ENCODE results near the gene FADS3. TPM values are rescaled to one million over a fixed set of nuclear protein-coding genes. Genes with fewer than 3 reads are reported as not detected.

FADS3 gene
- total RNA-seq, 2 experiments from 2014 or later, result 3.8 to 4.5 TPM

- ChIA-PET CTCF (no interaction called here), POLR2A (interaction anchor here (0.7 to 1.2 kb wide), 2 partner anchors 20 to 43 kb away, joined by 3 to 5 read pairs; no protein-coding TSS in a partner anchor)
- Mint-ChIP-seq H3K4me1 (ENCODE audit: low read depth) (peaks cover 5% of the 10 kb centered on the region), H3K4me3 (no peak overlapping the region), H3K27me3 (ENCODE audit: low read depth) (no peaks in the 10 kb centered on the region), H3K36me3 (ENCODE audit: low read depth) (peaks cover 74% of the 10 kb centered on the region), H3K9me3 (ENCODE audit: insufficient read depth) (no peaks in the 10 kb centered on the region), H3K27ac (no peak overlapping the region)
- ATAC-seq (no peak), DNase-seq (no peak)
Measured at GRCh38 chr11:61848631-61849030, 42.7 kb downstream of the FADS3 start.

- ChIA-PET CTCF (interaction anchor here (0.8 kb wide), 1 partner anchor 51 kb away, joined by 5 read pairs; no protein-coding TSS in a partner anchor), POLR2A (interaction anchor here (0.7 kb wide), 1 partner anchor 43 kb away, joined by 3 read pairs; no protein-coding TSS in a partner anchor)
- Mint-ChIP-seq H3K27ac (peak overlapping the region; percentile 49), H3K36me3 (ENCODE audit: low read depth) (peaks cover 78% of the 10 kb centered on the region), H3K9me3 (ENCODE audit: insufficient read depth) (no peaks in the 10 kb centered on the region), H3K4me3 (no peak overlapping the region), H3K4me1 (ENCODE audit: low read depth) (peaks cover 5% of the 10 kb centered on the region), H3K27me3 (ENCODE audit: low read depth) (no peaks in the 10 kb centered on the region)
- ATAC-seq (no peak), DNase-seq (no peak)
Measured at GRCh38 chr11:61847914-61848581, 43.3 kb downstream of the FADS3 start.

GRCh38 chr11:61846362-61847020, 44.9 kb downstream of the FADS3 start:
- Mint-ChIP-seq H3K4me3 (no peak overlapping the region), H3K4me1 (ENCODE audit: low read depth) (peaks cover 7% of the 10 kb centered on the region), H3K9me3 (ENCODE audit: insufficient read depth) (no peaks in the 10 kb centered on the region), H3K27me3 (ENCODE audit: low read depth) (no peaks in the 10 kb centered on the region), H3K36me3 (ENCODE audit: low read depth) (peaks cover 80% of the 10 kb centered on the region), H3K27ac (peak overlapping the region; percentile 12)
- CTCF ChIA-PET, result interaction anchor here (2.5 kb wide), 1 partner anchor 50 kb away, joined by 9 read pairs; no protein-coding TSS in a partner anchor
- DNase-seq, result no peak
- no peak for ATAC-seq
- POLR2A ChIA-PET, result no interaction called here

GRCh38 chr11:61844909-61845565, 46.3 kb downstream of the FADS3 start:
- Mint-ChIP-seq H3K9me3 (ENCODE audit: insufficient read depth) (no peaks in the 10 kb centered on the region), H3K4me1 (ENCODE audit: low read depth) (peaks cover 8% of the 10 kb centered on the region), H3K27ac (no peak overlapping the region), H3K27me3 (ENCODE audit: low read depth) (no peaks in the 10 kb centered on the region), H3K36me3 (ENCODE audit: low read depth) (peaks cover 82% of the 10 kb centered on the region), H3K4me3 (no peak overlapping the region)
- POLR2A ChIA-PET, result interaction anchor here (0.6 kb wide), 1 partner anchor 50 kb away, joined by 3 read pairs; no protein-coding TSS in a partner anchor
- no peak for DNase-seq
- CTCF ChIA-PET, result interaction anchor here (0.8 to 2.5 kb wide), 4 partner anchors 10 to 48 kb away, joined by 3 to 9 read pairs (median 3); partner anchors contain the start of gene FADS2
- no peak for ATAC-seq

- H3K4me3 Mint-ChIP-seq, result no peak overlapping the region
- ChIA-PET POLR2A (interaction anchor here (1.0 kb wide), 1 partner anchor 14 kb away, joined by 4 read pairs; the partner anchor contains the start of gene FADS2), CTCF (no interaction called here)
- peaks cover 87% of the 10 kb centered on the region for H3K36me3 Mint-ChIP-seq (ENCODE audit: low read depth)
- no peak overlapping the region for H3K27ac Mint-ChIP-seq
- H3K4me1 Mint-ChIP-seq (ENCODE audit: low read depth), result peaks cover 18% of the 10 kb centered on the region
- ATAC-seq, result no peak
- no peaks in the 10 kb centered on the region for H3K9me3 Mint-ChIP-seq (ENCODE audit: insufficient read depth)
- no peak for DNase-seq
- no peaks in the 10 kb centered on the region for H3K27me3 Mint-ChIP-seq (ENCODE audit: low read depth)
Measured at GRCh38 chr11:61842528-61842820, 48.9 kb downstream of the FADS3 start.

GRCh38 chr11:61841636-61842527, 49.5 kb downstream of the FADS3 start:
- ChIA-PET POLR2A (interaction anchor here (1.0 kb wide), 1 partner anchor 14 kb away, joined by 4 read pairs; the partner anchor contains the start of gene FADS2), CTCF (interaction anchor here (1.0 to 1.1 kb wide), 2 partner anchors 45 to 57 kb away, joined by 3 to 5 read pairs; no protein-coding TSS in a partner anchor)
- Mint-ChIP-seq H3K27me3 (ENCODE audit: low read depth) (no peaks in the 10 kb centered on the region), H3K9me3 (ENCODE audit: insufficient read depth) (no peaks in the 10 kb centered on the region), H3K4me1 (ENCODE audit: low read depth) (peaks cover 18% of the 10 kb centered on the region), H3K27ac (no peak overlapping the region), H3K4me3 (no peak overlapping the region), H3K36me3 (ENCODE audit: low read depth) (peaks cover 84% of the 10 kb centered on the region)
- no peak for ATAC-seq
- no peak for DNase-seq

GRCh38 chr11:61840371-61840770, 51.0 kb downstream of the FADS3 start:
- Mint-ChIP-seq H3K27me3 (ENCODE audit: low read depth) (no peaks in the 10 kb centered on the region), H3K4me1 (ENCODE audit: low read depth) (peaks cover 27% of the 10 kb centered on the region), H3K27ac (peak overlapping the region; percentile 63), H3K36me3 (ENCODE audit: low read depth) (peaks cover 80% of the 10 kb centered on the region), H3K4me3 (no peak overlapping the region), H3K9me3 (ENCODE audit: insufficient read depth) (no peaks in the 10 kb centered on the region)
- CTCF ChIA-PET, result interaction anchor here (1.3 to 1.9 kb wide), 2 partner anchors 24 to 43 kb away, joined by 4 to 6 read pairs; partner anchors contain the start of gene FADS1
- no peak for DNase-seq
- POLR2A ChIA-PET, result interaction anchor here (1.3 to 1.5 kb wide), 2 partner anchors 12 to 13 kb away, joined by 4 to 6 read pairs; partner anchors contain the start of gene FADS2
- ATAC-seq, result no peak

GRCh38 chr11:61839742-61840141, 51.6 kb downstream of the FADS3 start:
- Mint-ChIP-seq H3K9me3 (ENCODE audit: insufficient read depth) (no peaks in the 10 kb centered on the region), H3K4me1 (ENCODE audit: low read depth) (peaks cover 29% of the 10 kb centered on the region), H3K36me3 (ENCODE audit: low read depth) (peaks cover 78% of the 10 kb centered on the region), H3K27ac (peak overlapping the region; percentile 48), H3K4me3 (no peak overlapping the region), H3K27me3 (ENCODE audit: low read depth) (no peaks in the 10 kb centered on the region)
- CTCF ChIA-PET, result interaction anchor here (1.3 to 1.9 kb wide), 2 partner anchors 23 to 42 kb away, joined by 4 to 6 read pairs; partner anchors contain the start of gene FADS1
- DNase-seq (no peak), ATAC-seq (no peak)
- POLR2A ChIA-PET, result interaction anchor here (1.5 kb wide), 1 partner anchor 11 kb away, joined by 6 read pairs; the partner anchor contains the start of gene FADS2

GRCh38 chr11:61838921-61839320, 52.4 kb downstream of the FADS3 start:
- Mint-ChIP-seq H3K36me3 (ENCODE audit: low read depth) (peaks cover 81% of the 10 kb centered on the region), H3K4me1 (ENCODE audit: low read depth) (peaks cover 35% of the 10 kb centered on the region), H3K27ac (peak overlapping the region; percentile 78), H3K27me3 (ENCODE audit: low read depth) (no peaks in the 10 kb centered on the region), H3K4me3 (no peak overlapping the region), H3K9me3 (ENCODE audit: insufficient read depth) (no peaks in the 10 kb centered on the region)
- no peak for DNase-seq
- ChIA-PET CTCF (no interaction called here), POLR2A (no interaction called here)
- no peak for ATAC-seq

GRCh38 chr11:61838501-61838900, 52.8 kb downstream of the FADS3 start:
- Mint-ChIP-seq H3K36me3 (ENCODE audit: low read depth) (peaks cover 84% of the 10 kb centered on the region), H3K4me1 (ENCODE audit: low read depth) (peaks cover 40% of the 10 kb centered on the region), H3K27me3 (ENCODE audit: low read depth) (no peaks in the 10 kb centered on the region), H3K9me3 (ENCODE audit: insufficient read depth) (no peaks in the 10 kb centered on the region), H3K27ac (peak overlapping the region; percentile 78), H3K4me3 (no peak overlapping the region)
- ATAC-seq (no peak), DNase-seq (no peak)
- ChIA-PET POLR2A (no interaction called here), CTCF (no interaction called here)

Measured in activated CD8-positive, alpha-beta T cell treated with anti-CD3 and anti-CD28 coated beads, Interleukin-2, amount 10 ng/mL, durations not matched to agents 7 days and 5 days (primary cell).